ENCODE results near the gene UBA5.

GRCh38 chr3:132659365-132660051 is 621 bp upstream of the UBA5 start, which contains the start of gene ACAD11:
- TF ChIP-seq CTCF (tag by site-specific recombination; IDR thresholded peaks at IDR 0.05) (peak; percentile 58), ZNF423 (tag by site-specific recombination; IDR thresholded peaks at IDR 0.05) (no peak), BCL6B (tag by site-specific recombination; IDR thresholded peaks at IDR 0.05) (no peak), ZNF433 (tag by site-specific recombination; IDR thresholded peaks at IDR 0.05; ENCODE audit: low read depth) (no peak), ZNF48 (tag by site-specific recombination; IDR thresholded peaks at IDR 0.05) (no peak), ZNF146 (tag by site-specific recombination; IDR thresholded peaks at IDR 0.05) (no peak)

All from HEK293 (cell line).